ENCODE results near the gene FOXC2. TPM values are rescaled to one million over a fixed set of nuclear protein-coding genes. Genes with fewer than 3 reads are reported as not detected.

Gene FOXC2
- total RNA-seq, 2 donors from 2014 or later: 54.5 to 60.7 TPM

GRCh38 chr16:86604436-86605193 is 38.0 kb downstream of the FOXC2 start:
- Histone ChIP-seq H3K9me3 (no peaks in the 10 kb centered on the region), H3K4me3 (peak overlapping the region; percentile 68), H3K27me3 (replicated peaks; ENCODE audit: insufficient read depth) (no peaks in the 10 kb centered on the region), H3K4me1 (ENCODE audit: control insufficient read depth in 1 of 2, low read depth in 2 of 2) (peaks cover 24 to 70% of the 10 kb centered on the region in 2 donors), H3K27ac (peak overlapping the region; percentile 89 to 91), H3K36me3 (no peaks in the 10 kb centered on the region)
- TF ChIP-seq, protein P1, sequence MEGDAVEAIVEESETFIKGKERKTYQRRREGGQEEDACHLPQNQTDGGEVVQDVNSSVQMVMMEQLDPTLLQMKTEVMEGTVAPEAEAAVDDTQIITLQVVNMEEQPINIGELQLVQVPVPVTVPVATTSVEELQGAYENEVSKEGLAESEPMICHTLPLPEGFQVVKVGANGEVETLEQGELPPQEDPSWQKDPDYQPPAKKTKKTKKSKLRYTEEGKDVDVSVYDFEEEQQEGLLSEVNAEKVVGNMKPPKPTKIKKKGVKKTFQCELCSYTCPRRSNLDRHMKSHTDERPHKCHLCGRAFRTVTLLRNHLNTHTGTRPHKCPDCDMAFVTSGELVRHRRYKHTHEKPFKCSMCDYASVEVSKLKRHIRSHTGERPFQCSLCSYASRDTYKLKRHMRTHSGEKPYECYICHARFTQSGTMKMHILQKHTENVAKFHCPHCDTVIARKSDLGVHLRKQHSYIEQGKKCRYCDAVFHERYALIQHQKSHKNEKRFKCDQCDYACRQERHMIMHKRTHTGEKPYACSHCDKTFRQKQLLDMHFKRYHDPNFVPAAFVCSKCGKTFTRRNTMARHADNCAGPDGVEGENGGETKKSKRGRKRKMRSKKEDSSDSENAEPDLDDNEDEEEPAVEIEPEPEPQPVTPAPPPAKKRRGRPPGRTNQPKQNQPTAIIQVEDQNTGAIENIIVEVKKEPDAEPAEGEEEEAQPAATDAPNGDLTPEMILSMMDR (IDR thresholded peaks at IDR 0.05): no peak
- no peak for DNase-seq (ENCODE audit: low spot score)
- ATAC-seq (ENCODE audit: insufficient number of reproducible peaks, low FRiP score, low read depth): no peak

- peak overlapping the region; percentile 44 to 94 for H3K27ac ChIP-seq
- no peaks in the 10 kb centered on the region for H3K27me3 ChIP-seq (replicated peaks; ENCODE audit: insufficient read depth)
- TF ChIP-seq, protein P1 (IDR thresholded peaks at IDR 0.05): no peak
- ATAC-seq (ENCODE audit: insufficient number of reproducible peaks, low FRiP score, low read depth): no peak
- H3K4me3 ChIP-seq: no peak overlapping the region
- no peaks in the 10 kb centered on the region for H3K36me3 ChIP-seq
- DNase-seq (ENCODE audit: low spot score): no peak
- H3K9me3 ChIP-seq: no peaks in the 10 kb centered on the region
- H3K4me1 ChIP-seq (ENCODE audit: control insufficient read depth in 1 of 2, low read depth in 2 of 2): peaks cover 35 to 72% of the 10 kb centered on the region in 2 donors
Measured at GRCh38 chr16:86605950-86606349, 39.3 kb downstream of the FOXC2 start.

GRCh38 chr16:86608301-86608747 is 41.7 kb downstream of the FOXC2 start:
- H3K4me3 ChIP-seq: no peak overlapping the region
- no peaks in the 10 kb centered on the region for H3K27me3 ChIP-seq (replicated peaks; ENCODE audit: insufficient read depth)
- H3K27ac ChIP-seq: peak overlapping the region; percentile 92 to 94
- TF ChIP-seq, protein P1 (IDR thresholded peaks at IDR 0.05): peak; percentile 32
- no peaks in the 10 kb centered on the region for H3K9me3 ChIP-seq
- H3K4me1 ChIP-seq (ENCODE audit: control insufficient read depth in 1 of 2, low read depth in 2 of 2): peaks cover 28 to 66% of the 10 kb centered on the region in 2 donors
- ATAC-seq (ENCODE audit: insufficient number of reproducible peaks, low FRiP score, low read depth): peak; percentile 52
- no peak for DNase-seq (ENCODE audit: low spot score)
- no peaks in the 10 kb centered on the region for H3K36me3 ChIP-seq

DNA sequence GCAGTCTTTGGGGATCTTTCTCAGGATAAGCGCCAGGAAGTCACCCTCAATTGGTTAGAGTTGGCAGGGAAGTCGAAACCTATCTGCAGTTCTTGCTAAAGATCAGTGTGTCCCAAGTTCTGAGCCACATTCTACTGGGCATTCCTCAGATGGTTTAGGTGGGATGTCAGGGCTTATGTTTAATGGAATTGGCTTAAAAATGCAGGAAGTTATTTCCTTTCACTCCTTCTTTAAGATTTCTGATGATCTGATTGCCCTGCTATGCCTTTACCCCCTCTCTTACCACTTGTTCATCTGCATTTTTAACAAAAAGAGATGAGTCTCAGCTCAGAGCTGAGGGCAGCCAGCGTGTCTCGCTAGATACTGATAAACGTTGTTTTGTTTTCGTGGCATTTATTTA is 42.5 kb downstream of the FOXC2 start:
- Histone ChIP-seq H3K4me3 (peak overlapping the region; percentile 31), H3K4me1 (ENCODE audit: control insufficient read depth in 1 of 2, low read depth in 2 of 2) (peaks cover 28 to 66% of the 10 kb centered on the region in 2 donors), H3K27me3 (replicated peaks; ENCODE audit: insufficient read depth) (no peaks in the 10 kb centered on the region), H3K27ac (peak overlapping the region; percentile 92 to 94), H3K36me3 (no peaks in the 10 kb centered on the region), H3K9me3 (no peaks in the 10 kb centered on the region)
- DNase-seq (ENCODE audit: low spot score) (no peak), ATAC-seq (ENCODE audit: insufficient number of reproducible peaks, low FRiP score, low read depth) (peak; percentile 36)
- TF ChIP-seq, protein P1 (IDR thresholded peaks at IDR 0.05): no peak

- Histone ChIP-seq H3K27ac (peak overlapping the region; percentile 92 to 94), H3K36me3 (no peaks in the 10 kb centered on the region), H3K9me3 (no peaks in the 10 kb centered on the region), H3K27me3 (replicated peaks; ENCODE audit: insufficient read depth) (no peaks in the 10 kb centered on the region), H3K4me1 (ENCODE audit: control insufficient read depth in 1 of 2, low read depth in 2 of 2) (peaks cover 28 to 67% of the 10 kb centered on the region in 2 donors), H3K4me3 (peak overlapping the region; percentile 31)
- ATAC-seq (ENCODE audit: insufficient number of reproducible peaks, low FRiP score, low read depth) (no peak), DNase-seq (ENCODE audit: low spot score) (no peak)
- TF ChIP-seq, protein P1 (IDR thresholded peaks at IDR 0.05): no peak
Measured at GRCh38 chr16:86609661-86610060, 43.0 kb downstream of the FOXC2 start.

Measured in thoracic aorta (tissue), 2 donors.